Lower leg skin (tissue), 3 donors: ENCODE data around the gene HBD.

Experiments
- CTCF ChIP-seq, 3 donors: fragments of 450-650 bp; IDR thresholded peaks; one replicate each; pipeline ENCODE4 v1.5.1; 2016; ENCODE audit warnings: antibody characterized with exemption in 3 of 3, mild to moderate bottlenecking in 3 of 3, moderate library complexity in 2 of 3
- POLR2A ChIP-seq, 2 donors: fragments of 450-650 bp; IDR thresholded peaks; one replicate each; pipeline ENCODE4 v1.6.1; 2016 to 2017; ENCODE audit warnings: antibody characterized with exemption in 2 of 2, mild to moderate bottlenecking in 1 of 2, moderate library complexity in 1 of 2

- TF ChIP-seq CTCF (IDR thresholded peaks at IDR 0.05): no peak
- TF ChIP-seq POLR2A (IDR thresholded peaks at IDR 0.05): no peak
These were observed 8.8 kb downstream of the HBD start for GRCh38 chr11:5225480-5225871.
